NT2/D1 (cell line): Measurements from ENCODE around the gene GLT1D1.
A peak's percentile ranks its signal among the peaks of the same experiment; 100 is the strongest.

Source experiments
- DNase-seq: peaks from one replicate; pipeline ENCODE4 v3.0.0-alpha.2; 2011; ENCODE audit warnings: low read depth, low spot score
- H3K27me3 ChIP-seq: 2 replicates; pipeline ENCODE4 v1.6.0; 2011; ENCODE audit warnings: mild to moderate bottlenecking; ENCODE audit not compliant: insufficient read length, insufficient read depth
- H3K36me3 ChIP-seq: 2 replicates; pipeline ENCODE4 v1.6.1; 2011; ENCODE audit warnings: mild to moderate bottlenecking, low read length, mixed read lengths; ENCODE audit not compliant: insufficient read depth, insufficient read length
- H3K4me1 ChIP-seq: 2 replicates; pipeline ENCODE4 v1.5.1; 2011; ENCODE audit not compliant: insufficient read depth, insufficient read length
- H3K4me3 ChIP-seq: 2 replicates; pipeline ENCODE4 v1.5.1; 2011; ENCODE audit warnings: low read depth; ENCODE audit not compliant: insufficient read length
- H3K9ac ChIP-seq: 2 replicates; pipeline ENCODE4 v1.6.0; 2011; ENCODE audit warnings: low read depth; ENCODE audit not compliant: insufficient read length
- H3K9me3 ChIP-seq: 2 replicates; pipeline ENCODE4 v1.5.1; 2011; ENCODE audit warnings: mild to moderate bottlenecking, low read length; ENCODE audit not compliant: insufficient read depth
- SUZ12 ChIP-seq: IDR thresholded peaks from 2 replicates; pipeline ENCODE4 v1.6.1; 2011; ENCODE audit not compliant: insufficient read length, insufficient read depth; ENCODE audit errors: extremely low read depth
- YY1 ChIP-seq: IDR thresholded peaks from 2 replicates; pipeline ENCODE4 v1.6.1; 2011; ENCODE audit not compliant: insufficient read length, insufficient read depth
- ZNF274 ChIP-seq: IDR thresholded peaks from 2 replicates; pipeline ENCODE4 v1.6.1; 2011; ENCODE audit warnings: mild to moderate bottlenecking, low read depth, low read length

Gene GLT1D1

DNA sequence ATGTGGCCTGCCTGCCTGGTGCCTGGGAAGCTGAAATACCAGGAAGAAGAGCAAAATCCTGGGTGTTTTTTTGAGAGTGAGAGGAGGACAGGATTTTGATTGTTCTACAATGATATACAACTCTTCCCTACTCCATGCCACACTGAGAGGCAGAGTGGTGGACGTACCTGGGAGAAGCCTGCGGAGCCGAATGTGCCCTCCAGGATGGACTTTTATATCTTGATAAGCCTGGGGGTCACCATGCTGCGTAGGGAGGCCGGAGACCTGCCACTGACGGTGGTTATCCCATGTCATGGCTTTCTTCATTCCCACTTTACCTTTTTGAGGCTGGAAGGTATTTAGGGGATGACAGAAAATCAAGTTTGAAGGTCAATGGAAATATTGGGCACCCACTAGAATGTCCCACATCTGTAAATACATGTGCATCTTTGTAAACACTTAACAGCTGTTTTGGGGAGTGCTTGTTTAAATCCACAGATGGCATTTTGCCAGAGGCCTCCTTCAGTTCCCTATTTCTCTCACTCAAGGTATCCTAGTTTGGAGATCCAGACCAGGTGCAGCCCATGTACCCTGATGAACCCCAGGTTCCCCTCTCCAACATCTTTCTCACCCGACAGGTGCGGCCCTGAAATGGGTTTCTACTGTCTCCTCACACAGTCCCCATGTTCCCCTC lies 1.1 kb upstream of the GLT1D1 start:
- no peak for DNase-seq
- Histone ChIP-seq H3K27me3 (peaks cover 14% of the 10 kb centered on the region), H3K4me3 (no peak overlapping the region), H3K9me3 (no peaks in the 10 kb centered on the region), H3K36me3 (no peaks in the 10 kb centered on the region), H3K4me1 (peaks cover 6% of the 10 kb centered on the region), H3K9ac (no peak overlapping the region)
- TF ChIP-seq ZNF274 (no peak), YY1 (no peak), SUZ12 (no peak)

DNA sequence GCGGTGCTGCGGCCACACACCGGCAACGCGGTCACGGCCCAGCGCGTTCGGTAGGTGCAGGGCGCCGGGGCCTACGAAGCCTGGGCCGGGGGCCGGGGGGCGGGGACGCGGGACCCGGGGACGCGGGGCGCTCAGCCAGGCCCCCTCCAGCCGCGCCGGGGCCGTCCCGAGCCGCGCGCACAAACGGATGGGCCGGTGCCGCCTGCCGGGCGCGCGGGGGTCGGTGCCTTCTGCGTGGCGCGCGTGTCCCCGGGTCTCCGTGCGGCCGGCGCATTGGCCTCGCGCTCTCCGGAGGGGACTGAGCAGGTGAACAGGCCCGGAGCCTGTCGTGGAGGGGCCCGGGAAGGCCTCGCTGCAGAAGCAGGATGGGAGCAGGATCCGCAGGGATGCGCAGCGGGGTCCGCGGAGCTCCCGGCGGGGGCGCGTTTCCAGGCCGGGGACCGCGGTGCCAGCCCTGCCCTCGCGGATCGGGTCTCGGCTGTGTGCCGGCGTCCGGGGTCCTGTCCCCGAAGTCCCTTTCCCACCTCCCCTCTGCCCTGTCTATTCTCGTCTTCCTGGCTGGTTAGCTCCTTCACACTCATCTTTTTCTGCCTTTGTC lies 421 bp downstream of the GLT1D1 start:
- no peak for DNase-seq
- peak overlapping the region; percentile 92 for H3K9ac ChIP-seq
- TF ChIP-seq SUZ12 (no peak), YY1 (no peak), ZNF274 (no peak)
- H3K4me3 ChIP-seq = peak overlapping the region; percentile 64
- peaks cover 6% of the 10 kb centered on the region for H3K4me1 ChIP-seq
- H3K36me3 ChIP-seq = no peaks in the 10 kb centered on the region
- no peaks in the 10 kb centered on the region for H3K9me3 ChIP-seq
- peaks cover 14% of the 10 kb centered on the region for H3K27me3 ChIP-seq

DNA sequence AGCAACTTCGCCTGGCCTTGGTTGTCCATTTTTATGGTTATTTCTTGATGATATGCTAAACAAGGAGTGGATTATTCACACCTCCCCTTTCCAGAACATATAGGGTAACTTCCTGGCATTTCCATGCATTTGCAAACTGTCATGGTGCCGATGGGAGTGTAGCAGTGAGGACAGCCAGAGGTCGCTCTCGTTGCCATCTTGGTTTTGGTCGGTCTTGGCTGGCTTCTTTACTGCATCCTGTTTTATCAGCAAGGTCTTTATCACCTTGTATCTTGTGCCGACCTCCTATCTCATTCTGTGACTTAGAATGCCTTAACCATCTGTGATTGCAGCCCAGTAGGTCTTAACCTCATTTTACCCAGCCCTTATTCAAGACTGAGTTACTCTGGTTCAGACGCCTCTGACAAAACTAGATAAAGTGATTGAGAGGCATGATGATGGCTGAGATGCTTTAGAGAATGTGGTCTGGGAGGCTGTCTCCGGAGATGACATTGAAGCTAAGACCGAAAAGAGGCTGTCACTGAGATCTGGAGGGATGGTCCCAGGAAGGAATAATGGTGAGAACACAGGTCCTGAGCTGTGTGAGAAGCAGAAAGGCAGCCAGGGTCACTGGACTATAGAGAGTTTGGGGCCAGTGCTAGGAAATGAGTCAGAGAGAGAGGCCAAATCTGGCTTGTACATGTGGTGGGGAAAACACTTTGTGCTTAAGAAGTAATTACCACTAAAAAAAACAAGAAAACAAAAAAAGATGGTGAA lies 2.9 kb downstream of the GLT1D1 start:
- no peaks in the 10 kb centered on the region for H3K36me3 ChIP-seq
- peaks cover 11% of the 10 kb centered on the region for H3K4me1 ChIP-seq
- H3K4me3 ChIP-seq = no peak overlapping the region
- TF ChIP-seq ZNF274 (no peak), YY1 (no peak), SUZ12 (no peak)
- no peak for DNase-seq
- H3K9me3 ChIP-seq = no peaks in the 10 kb centered on the region
- peaks cover 14% of the 10 kb centered on the region for H3K27me3 ChIP-seq
- H3K9ac ChIP-seq = no peak overlapping the region

- H3K4me3 ChIP-seq = no peak overlapping the region
- H3K9me3 ChIP-seq = no peaks in the 10 kb centered on the region
- no peak for TF ChIP-seq SUZ12
- TF ChIP-seq YY1 = no peak
- no peak for TF ChIP-seq ZNF274
- peaks cover 15% of the 10 kb centered on the region for H3K4me1 ChIP-seq
- peaks cover 14% of the 10 kb centered on the region for H3K27me3 ChIP-seq
- no peaks in the 10 kb centered on the region for H3K36me3 ChIP-seq
- H3K9ac ChIP-seq = no peak overlapping the region
- DNase-seq = no peak
Measured at GRCh38 chr12:128856791-128857078, 3.5 kb downstream of the GLT1D1 start.

DNA sequence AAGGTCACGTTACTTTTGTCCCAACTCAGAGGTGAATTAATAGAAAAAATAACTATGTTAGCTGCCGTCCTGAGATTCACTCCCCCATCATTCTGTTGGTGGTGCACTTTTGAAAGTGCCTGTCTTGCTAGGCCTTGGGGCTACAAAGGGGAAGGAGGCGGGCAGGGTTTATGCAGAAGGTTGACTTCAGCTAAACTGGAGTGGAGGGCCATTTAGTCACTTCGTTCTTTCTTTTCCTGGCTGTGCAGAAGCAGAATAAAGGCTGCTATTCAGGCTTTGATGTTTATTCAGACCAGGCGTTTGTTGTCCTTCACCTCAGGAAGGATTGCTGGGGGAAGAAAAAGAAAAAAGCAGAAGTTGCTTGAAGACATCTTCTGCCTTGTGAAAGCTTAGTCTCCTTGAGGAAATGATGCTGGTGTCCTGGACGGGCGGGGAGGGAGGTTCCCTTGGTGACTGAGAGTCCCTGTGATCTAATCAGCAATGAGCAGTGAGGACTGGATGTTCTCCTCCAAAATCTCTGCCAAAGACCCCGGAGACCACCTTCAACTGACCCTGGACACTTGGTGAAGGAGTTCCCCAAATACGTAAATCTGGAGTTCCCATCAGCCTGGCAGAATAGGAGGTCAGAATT lies 4.0 kb downstream of the GLT1D1 start:
- Histone ChIP-seq H3K9ac (no peak overlapping the region), H3K4me1 (peaks cover 15% of the 10 kb centered on the region), H3K36me3 (no peaks in the 10 kb centered on the region), H3K4me3 (no peak overlapping the region), H3K27me3 (peaks cover 14% of the 10 kb centered on the region), H3K9me3 (no peaks in the 10 kb centered on the region)
- TF ChIP-seq YY1 (no peak), SUZ12 (no peak), ZNF274 (no peak)
- no peak for DNase-seq

- no peak for TF ChIP-seq ZNF274
- no peaks in the 10 kb centered on the region for H3K9me3 ChIP-seq
- H3K4me3 ChIP-seq = no peak overlapping the region
Measured at GRCh38 chr12:128859311-128859710, 6.0 kb downstream of the GLT1D1 start.

GRCh38 chr12:128861226-128862016 lies 8.1 kb downstream of the GLT1D1 start:
- Histone ChIP-seq H3K9ac (no peak overlapping the region), H3K27me3 (no peaks in the 10 kb centered on the region), H3K9me3 (no peaks in the 10 kb centered on the region), H3K4me3 (no peak overlapping the region), H3K4me1 (peaks cover 15% of the 10 kb centered on the region), H3K36me3 (no peaks in the 10 kb centered on the region)
- no peak for DNase-seq
- TF ChIP-seq YY1 (no peak), ZNF274 (no peak), SUZ12 (no peak)

More at GRCh38 chr12:128859311-128859710, 6.0 kb downstream of the GLT1D1 start:
- no peak for DNase-seq
- no peaks in the 10 kb centered on the region for H3K36me3 ChIP-seq
- H3K9ac ChIP-seq = no peak overlapping the region
- no peaks in the 10 kb centered on the region for H3K27me3 ChIP-seq
- peaks cover 13% of the 10 kb centered on the region for H3K4me1 ChIP-seq
